GM12892 (cell line): ENCODE measurements around the gene EPX.

ENCODE experiments used
- POLR2A ChIP-seq: IDR thresholded peaks from 2 replicates; pipeline ENCODE4 v1.6.1; 2011; ENCODE audit warnings: low read depth, low read length, control low read depth
- TAF1 ChIP-seq: IDR thresholded peaks from 2 replicates; pipeline ENCODE4 v1.6.1; 2011; ENCODE audit warnings: low read depth, mild to moderate bottlenecking, control low read depth, low read length, borderline replicate concordance

GRCh38 chr17:58191241-58191896 lies 1.2 kb upstream of the EPX start:
- no peak for TF ChIP-seq TAF1
- no peak for TF ChIP-seq POLR2A
